ENCODE measurements around the gene EFEMP2. TPM values are rescaled to one million over a fixed set of nuclear protein-coding genes. Genes with fewer than 3 reads are reported as not detected.

Gene EFEMP2
- total and polyA plus RNA-seq, 2 experiments from 2014 or later, result 7.4 to 9.4 TPM

DNA sequence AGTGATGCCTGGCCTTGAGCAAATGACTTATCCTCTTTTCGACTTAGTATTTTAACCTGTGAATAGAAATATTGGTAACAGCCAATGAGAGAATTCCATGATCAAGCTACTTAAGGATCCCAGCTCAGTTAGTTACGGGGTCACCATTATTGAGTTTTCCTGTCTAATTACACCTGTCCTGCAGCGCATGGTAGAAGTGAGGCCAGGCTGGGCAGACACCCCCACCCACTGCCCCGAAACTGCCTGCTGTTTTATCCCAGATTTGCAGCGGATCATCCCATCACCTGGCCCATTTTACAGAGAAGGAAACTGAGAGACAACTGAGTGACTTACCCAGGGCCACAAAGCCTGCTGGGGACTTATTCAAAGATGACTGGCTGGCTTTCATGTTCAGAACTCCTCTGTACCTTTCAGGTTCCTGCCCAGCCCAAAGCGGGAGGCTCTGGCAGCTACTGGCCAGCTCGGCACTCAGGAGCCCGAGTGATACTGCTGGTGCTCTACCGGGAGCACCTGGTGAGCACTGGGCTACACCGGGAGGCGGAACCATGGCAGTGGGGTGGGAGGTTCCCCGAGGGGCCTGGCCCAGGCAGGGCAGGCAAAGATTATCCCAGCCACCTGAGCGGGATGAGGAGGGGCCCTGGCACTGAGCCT lies 10.9 kb downstream of the EFEMP2 start:
- peak overlapping the region; percentile 94; the same call in 1 of the 2 replicates for H3K27ac Mint-ChIP-seq
- H3K36me3 ChIP-seq (ENCODE audit: insufficient read depth), result peaks cover 4% of the 10 kb centered on the region; the same call in 1 of the 2 replicates

More for the DNA sequence above, 10.9 kb downstream of the EFEMP2 start:
- H3K4me2 ChIP-seq, result peak overlapping the region; percentile 99
- TF ChIP-seq NANOG (IDR thresholded peaks at IDR 0.05; ENCODE audit: borderline replicate concordance) (no peak), EZH2phosphoT487 (IDR thresholded peaks at IDR 0.05; ENCODE audit: unreplicated experiment) (no peak), POLR2AphosphoS5 (IDR thresholded peaks at IDR 0.05; ENCODE audit: low read depth) (no peak), JUNB (IDR thresholded peaks at IDR 0.05; ENCODE audit: unreplicated experiment) (no peak), STAT1 (IDR thresholded peaks at IDR 0.05; ENCODE audit: unreplicated experiment) (no peak), EZH2 (IDR thresholded peaks at IDR 0.05; ENCODE audit: low read depth, unreplicated experiment) (no peak), CREB1 (CRISPR knock-in tag; IDR thresholded peaks at IDR 0.05; ENCODE audit: low read depth) (no peak), ZNF114 (CRISPR knock-in tag; IDR thresholded peaks at IDR 0.05) (no peak)
- TF ChIP-seq, protein P1, sequence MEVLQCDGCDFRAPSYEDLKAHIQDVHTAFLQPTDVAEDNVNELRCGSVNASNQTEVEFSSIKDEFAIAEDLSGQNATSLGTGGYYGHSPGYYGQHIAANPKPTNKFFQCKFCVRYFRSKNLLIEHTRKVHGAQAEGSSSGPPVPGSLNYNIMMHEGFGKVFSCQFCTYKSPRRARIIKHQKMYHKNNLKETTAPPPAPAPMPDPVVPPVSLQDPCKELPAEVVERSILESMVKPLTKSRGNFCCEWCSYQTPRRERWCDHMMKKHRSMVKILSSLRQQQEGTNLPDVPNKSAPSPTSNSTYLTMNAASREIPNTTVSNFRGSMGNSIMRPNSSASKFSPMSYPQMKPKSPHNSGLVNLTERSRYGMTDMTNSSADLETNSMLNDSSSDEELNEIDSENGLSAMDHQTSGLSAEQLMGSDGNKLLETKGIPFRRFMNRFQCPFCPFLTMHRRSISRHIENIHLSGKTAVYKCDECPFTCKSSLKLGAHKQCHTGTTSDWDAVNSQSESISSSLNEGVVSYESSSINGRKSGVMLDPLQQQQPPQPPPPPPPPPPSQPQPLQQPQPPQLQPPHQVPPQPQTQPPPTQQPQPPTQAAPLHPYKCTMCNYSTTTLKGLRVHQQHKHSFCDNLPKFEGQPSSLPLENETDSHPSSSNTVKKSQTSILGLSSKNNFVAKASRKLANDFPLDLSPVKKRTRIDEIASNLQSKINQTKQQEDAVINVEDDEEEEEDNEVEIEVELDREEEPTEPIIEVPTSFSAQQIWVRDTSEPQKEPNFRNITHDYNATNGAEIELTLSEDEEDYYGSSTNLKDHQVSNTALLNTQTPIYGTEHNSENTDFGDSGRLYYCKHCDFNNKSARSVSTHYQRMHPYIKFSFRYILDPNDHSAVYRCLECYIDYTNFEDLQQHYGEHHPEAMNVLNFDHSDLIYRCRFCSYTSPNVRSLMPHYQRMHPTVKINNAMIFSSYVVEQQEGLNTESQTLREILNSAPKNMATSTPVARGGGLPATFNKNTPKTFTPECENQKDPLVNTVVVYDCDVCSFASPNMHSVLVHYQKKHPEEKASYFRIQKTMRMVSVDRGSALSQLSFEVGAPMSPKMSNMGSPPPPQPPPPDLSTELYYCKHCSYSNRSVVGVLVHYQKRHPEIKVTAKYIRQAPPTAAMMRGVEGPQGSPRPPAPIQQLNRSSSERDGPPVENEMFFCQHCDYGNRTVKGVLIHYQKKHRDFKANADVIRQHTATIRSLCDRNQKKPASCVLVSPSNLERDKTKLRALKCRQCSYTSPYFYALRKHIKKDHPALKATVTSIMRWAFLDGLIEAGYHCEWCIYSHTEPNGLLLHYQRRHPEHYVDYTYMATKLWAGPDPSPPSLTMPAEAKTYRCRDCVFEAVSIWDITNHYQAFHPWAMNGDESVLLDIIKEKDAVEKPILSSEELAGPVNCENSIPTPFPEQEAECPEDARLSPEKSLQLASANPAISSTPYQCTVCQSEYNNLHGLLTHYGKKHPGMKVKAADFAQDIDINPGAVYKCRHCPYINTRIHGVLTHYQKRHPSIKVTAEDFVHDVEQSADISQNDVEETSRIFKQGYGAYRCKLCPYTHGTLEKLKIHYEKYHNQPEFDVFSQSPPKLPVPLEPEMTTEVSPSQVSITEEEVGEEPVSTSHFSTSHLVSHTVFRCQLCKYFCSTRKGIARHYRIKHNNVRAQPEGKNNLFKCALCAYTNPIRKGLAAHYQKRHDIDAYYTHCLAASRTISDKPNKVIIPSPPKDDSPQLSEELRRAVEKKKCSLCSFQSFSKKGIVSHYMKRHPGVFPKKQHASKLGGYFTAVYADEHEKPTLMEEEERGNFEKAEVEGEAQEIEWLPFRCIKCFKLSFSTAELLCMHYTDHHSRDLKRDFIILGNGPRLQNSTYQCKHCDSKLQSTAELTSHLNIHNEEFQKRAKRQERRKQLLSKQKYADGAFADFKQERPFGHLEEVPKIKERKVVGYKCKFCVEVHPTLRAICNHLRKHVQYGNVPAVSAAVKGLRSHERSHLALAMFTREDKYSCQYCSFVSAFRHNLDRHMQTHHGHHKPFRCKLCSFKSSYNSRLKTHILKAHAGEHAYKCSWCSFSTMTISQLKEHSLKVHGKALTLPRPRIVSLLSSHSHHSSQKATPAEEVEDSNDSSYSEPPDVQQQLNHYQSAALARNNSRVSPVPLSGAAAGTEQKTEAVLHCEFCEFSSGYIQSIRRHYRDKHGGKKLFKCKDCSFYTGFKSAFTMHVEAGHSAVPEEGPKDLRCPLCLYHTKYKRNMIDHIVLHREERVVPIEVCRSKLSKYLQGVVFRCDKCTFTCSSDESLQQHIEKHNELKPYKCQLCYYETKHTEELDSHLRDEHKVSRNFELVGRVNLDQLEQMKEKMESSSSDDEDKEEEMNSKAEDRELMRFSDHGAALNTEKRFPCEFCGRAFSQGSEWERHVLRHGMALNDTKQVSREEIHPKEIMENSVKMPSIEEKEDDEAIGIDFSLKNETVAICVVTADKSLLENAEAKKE (CRISPR knock-in tag; IDR thresholded peaks at IDR 0.05), result no peak
- TF ChIP-seq, protein P2, sequence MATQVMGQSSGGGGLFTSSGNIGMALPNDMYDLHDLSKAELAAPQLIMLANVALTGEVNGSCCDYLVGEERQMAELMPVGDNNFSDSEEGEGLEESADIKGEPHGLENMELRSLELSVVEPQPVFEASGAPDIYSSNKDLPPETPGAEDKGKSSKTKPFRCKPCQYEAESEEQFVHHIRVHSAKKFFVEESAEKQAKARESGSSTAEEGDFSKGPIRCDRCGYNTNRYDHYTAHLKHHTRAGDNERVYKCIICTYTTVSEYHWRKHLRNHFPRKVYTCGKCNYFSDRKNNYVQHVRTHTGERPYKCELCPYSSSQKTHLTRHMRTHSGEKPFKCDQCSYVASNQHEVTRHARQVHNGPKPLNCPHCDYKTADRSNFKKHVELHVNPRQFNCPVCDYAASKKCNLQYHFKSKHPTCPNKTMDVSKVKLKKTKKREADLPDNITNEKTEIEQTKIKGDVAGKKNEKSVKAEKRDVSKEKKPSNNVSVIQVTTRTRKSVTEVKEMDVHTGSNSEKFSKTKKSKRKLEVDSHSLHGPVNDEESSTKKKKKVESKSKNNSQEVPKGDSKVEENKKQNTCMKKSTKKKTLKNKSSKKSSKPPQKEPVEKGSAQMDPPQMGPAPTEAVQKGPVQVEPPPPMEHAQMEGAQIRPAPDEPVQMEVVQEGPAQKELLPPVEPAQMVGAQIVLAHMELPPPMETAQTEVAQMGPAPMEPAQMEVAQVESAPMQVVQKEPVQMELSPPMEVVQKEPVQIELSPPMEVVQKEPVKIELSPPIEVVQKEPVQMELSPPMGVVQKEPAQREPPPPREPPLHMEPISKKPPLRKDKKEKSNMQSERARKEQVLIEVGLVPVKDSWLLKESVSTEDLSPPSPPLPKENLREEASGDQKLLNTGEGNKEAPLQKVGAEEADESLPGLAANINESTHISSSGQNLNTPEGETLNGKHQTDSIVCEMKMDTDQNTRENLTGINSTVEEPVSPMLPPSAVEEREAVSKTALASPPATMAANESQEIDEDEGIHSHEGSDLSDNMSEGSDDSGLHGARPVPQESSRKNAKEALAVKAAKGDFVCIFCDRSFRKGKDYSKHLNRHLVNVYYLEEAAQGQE (IDR thresholded peaks at IDR 0.05; ENCODE audit: unreplicated experiment), result no peak
- TF ChIP-seq, protein P3, sequence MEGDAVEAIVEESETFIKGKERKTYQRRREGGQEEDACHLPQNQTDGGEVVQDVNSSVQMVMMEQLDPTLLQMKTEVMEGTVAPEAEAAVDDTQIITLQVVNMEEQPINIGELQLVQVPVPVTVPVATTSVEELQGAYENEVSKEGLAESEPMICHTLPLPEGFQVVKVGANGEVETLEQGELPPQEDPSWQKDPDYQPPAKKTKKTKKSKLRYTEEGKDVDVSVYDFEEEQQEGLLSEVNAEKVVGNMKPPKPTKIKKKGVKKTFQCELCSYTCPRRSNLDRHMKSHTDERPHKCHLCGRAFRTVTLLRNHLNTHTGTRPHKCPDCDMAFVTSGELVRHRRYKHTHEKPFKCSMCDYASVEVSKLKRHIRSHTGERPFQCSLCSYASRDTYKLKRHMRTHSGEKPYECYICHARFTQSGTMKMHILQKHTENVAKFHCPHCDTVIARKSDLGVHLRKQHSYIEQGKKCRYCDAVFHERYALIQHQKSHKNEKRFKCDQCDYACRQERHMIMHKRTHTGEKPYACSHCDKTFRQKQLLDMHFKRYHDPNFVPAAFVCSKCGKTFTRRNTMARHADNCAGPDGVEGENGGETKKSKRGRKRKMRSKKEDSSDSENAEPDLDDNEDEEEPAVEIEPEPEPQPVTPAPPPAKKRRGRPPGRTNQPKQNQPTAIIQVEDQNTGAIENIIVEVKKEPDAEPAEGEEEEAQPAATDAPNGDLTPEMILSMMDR (conservative IDR thresholded peaks at IDR 0.05; ENCODE audit: low read depth in 2 of 2), result no peak
- H3K4me3 ChIP-seq, result peak overlapping the region; percentile 95
- H3K4me1 ChIP-seq (ENCODE audit: insufficient read depth), result peaks cover 8% of the 10 kb centered on the region; the same call in 1 of the 2 replicates
- H3F3A ChIP-seq (replicated peaks; ENCODE audit: low read depth), result peaks cover 27% of the 10 kb centered on the region
- ATAC-seq, result no peak
- peaks cover 13% of the 10 kb centered on the region for H3K4me1 Mint-ChIP-seq
- H3K27ac ChIP-seq (ENCODE audit: low read depth), result no peak overlapping the region
- H3K9me2 ChIP-seq (ENCODE audit: insufficient read depth), result no peaks in the 10 kb centered on the region
- H3K36me3 Mint-ChIP-seq (ENCODE audit: low read depth), result peaks cover 42% of the 10 kb centered on the region
- no peaks in the 10 kb centered on the region for H3K27me3 ChIP-seq (ENCODE audit: insufficient read depth)
- no peak for DNase-seq (ENCODE audit: low spot score)
- H3K27me3 Mint-ChIP-seq (ENCODE audit: insufficient read depth, low read depth, poor library complexity), result peaks cover 26% of the 10 kb centered on the region
- peaks cover 20% of the 10 kb centered on the region for H3K79me2 ChIP-seq (replicated peaks; ENCODE audit: insufficient read depth)
- H3K9me3 Mint-ChIP-seq, result peaks cover 4% of the 10 kb centered on the region; the same call in 2 of the 3 replicates
- H4K20me1 ChIP-seq (replicated peaks; ENCODE audit: insufficient read depth), result peaks cover 8% of the 10 kb centered on the region
- no peak overlapping the region for H2AFZ ChIP-seq
- peak overlapping the region; percentile 91 for H3K4me3 Mint-ChIP-seq

Data from GM23338 (cell line).